ENCODE measurements around the gene LGR4.

GRCh38 chr11:27421819-27422494, 50.6 kb downstream of the LGR4 start:
- TF ChIP-seq, protein P1, sequence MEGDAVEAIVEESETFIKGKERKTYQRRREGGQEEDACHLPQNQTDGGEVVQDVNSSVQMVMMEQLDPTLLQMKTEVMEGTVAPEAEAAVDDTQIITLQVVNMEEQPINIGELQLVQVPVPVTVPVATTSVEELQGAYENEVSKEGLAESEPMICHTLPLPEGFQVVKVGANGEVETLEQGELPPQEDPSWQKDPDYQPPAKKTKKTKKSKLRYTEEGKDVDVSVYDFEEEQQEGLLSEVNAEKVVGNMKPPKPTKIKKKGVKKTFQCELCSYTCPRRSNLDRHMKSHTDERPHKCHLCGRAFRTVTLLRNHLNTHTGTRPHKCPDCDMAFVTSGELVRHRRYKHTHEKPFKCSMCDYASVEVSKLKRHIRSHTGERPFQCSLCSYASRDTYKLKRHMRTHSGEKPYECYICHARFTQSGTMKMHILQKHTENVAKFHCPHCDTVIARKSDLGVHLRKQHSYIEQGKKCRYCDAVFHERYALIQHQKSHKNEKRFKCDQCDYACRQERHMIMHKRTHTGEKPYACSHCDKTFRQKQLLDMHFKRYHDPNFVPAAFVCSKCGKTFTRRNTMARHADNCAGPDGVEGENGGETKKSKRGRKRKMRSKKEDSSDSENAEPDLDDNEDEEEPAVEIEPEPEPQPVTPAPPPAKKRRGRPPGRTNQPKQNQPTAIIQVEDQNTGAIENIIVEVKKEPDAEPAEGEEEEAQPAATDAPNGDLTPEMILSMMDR (conservative IDR thresholded peaks at IDR 0.05) = no peak
- TF ChIP-seq EZH2 (IDR thresholded peaks at IDR 0.05; ENCODE audit: low read depth) = no peak

All from PC-9 (cell line).